NCI-H510A (cell line): ENCODE measurements around the gene MTARC1.

ENCODE experiments used
- DNase-seq: peaks from one replicate; lab custom pipeline; 2025; lab: John Stamatoyannopoulos, UW

Gene MTARC1

GRCh38 chr1:220806408-220806807, 19.7 kb downstream of the MTARC1 start:
- DNase-seq: no peak

DNA sequence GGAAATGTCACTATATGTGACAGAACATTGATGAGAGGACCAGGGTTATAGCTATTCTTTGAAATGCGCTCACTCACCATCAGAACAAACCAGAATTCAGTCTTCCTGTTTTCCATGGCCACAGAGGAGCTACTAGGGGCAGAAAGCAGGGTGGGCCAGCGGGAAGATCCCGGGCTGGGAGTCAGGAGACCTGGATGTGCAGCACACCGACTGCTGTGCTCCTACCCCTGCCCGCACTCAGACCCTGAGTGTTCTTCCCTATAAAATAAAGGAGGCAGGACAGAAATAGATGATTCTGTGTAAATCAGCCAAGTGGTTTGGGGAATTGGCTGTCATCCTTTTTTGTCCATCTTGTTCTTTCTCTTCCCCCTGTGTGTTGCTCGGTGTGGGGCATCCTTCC, 21.0 kb downstream of the MTARC1 start:
- no peak for DNase-seq

DNA sequence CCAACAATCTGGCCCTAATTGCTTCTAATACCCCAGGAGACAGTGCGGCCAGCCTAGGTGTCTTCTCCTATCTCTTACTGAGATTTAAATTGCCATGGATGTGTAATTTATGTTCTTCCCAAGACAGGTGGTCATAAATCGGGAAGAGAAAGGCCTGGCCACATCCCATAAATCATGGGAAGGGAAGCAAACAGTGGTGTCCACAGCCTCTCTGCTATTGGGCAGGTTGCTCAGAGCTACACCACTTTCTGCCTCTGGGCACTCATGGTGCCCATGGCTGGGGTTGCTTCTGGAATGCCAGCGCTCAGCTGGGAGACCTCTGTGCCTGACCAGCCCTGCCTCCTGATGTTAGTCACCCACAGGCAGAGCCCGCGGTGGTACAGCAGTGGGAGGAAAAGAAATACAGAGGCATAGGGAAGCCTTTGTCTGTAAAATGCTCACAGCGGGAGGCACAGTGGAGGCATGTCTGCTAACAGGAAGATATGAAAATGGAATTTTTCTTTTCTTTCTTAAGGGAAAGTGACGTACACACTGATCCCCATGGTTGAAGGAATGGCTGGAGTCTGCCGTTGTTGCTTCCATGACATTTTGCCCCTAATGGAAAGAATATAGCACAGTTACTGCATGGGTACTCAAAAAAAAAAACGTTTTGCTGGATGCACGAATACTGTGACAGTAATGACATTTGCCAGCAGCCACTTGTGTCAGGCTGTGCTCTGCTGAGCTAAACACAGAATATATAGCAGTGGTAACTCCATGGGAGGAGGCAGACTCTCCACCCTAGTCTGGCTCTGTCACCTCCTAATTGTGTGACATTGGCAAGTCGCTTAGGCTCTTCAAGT, 21.9 kb downstream of the MTARC1 start:
- DNase-seq: no peak

DNA sequence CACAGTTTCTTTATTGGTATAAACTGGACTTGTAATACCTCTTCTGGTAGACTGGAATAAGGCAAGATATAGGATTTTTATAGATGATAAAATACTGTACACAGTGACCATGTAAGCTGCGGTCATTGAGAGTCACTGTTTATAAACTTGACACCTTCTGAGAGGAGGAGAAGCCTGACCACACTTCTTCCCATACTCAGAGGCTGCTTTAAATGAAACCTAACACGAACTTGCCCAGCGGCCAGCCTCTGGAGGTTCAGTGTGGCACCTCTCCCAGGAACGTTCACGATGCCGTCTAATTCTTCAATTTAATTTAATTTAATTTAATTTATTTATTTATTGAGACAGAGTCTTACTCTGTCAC, 22.5 kb downstream of the MTARC1 start:
- DNase-seq: no peak

GRCh38 chr1:220809704-220810103, 23.0 kb downstream of the MTARC1 start:
- DNase-seq: no peak

GRCh38 chr1:220810179-220810653, 23.5 kb downstream of the MTARC1 start:
- peak; percentile 17 for DNase-seq

DNA sequence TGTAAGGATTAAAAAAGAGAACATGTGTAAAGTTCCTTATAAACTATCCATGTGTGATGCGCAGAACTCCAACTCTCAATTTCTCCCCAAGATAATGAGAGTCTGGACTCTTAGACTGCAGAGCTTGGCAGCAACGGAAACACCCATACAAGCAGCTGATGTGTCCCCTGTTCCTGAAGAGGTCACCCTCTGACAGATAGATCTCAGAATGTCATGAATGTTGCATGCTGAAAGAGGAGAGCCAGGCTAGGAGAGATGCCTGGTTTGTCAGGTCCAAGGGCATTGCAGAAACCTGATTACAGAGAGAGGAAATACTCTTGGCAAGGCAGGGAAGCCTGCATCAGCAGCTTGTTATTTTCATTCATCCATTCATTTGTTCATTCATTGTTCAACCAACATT, 24.2 kb downstream of the MTARC1 start:
- no peak for DNase-seq

DNA sequence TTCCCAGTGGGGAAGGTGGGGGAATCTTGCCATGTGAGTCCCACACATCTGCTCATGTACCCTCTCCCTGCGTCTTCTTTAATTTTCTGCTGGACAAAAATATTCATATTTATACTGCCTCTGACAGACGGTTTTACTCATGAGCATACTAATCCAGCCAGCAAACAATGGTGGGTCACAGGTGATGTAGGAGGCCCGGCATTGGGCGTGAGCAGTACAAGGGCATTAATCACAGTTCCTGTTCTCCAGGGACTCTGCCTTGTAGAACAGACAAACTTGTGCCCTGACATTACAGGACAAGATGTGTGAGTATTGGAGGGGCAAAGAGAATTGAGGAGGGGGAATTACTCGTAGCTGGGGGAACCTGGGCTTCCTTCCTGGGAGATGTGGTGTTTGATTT, 25.0 kb downstream of the MTARC1 start:
- DNase-seq: no peak

- DNase-seq: no peak
Observed at GRCh38 chr1:220812308-220812707, 25.6 kb downstream of the MTARC1 start.

- no peak for DNase-seq
Observed at GRCh38 chr1:220813013-220813412, 26.3 kb downstream of the MTARC1 start.

DNA sequence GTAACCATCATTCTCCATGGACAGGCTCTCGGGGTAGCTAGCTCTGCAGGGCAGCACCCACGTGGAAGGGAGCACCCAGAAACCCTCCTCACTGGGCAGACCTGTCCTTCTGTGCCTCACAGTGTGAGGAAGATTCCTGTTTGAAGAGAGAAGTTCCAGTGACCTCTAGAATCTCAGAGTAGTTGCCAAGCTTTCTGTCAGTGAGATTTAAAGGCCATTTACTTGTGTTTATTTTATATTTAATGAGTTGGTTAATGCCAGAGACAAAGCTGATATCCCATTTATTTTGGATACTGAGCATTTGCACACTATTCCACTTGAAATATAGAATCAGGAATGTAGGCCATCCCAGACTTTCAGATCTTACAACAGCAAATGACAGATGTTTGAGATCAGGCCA, 28.7 kb downstream of the MTARC1 start:
- no peak for DNase-seq

GRCh38 chr1:220817907-220818306, 31.2 kb downstream of the MTARC1 start:
- no peak for DNase-seq

DNA sequence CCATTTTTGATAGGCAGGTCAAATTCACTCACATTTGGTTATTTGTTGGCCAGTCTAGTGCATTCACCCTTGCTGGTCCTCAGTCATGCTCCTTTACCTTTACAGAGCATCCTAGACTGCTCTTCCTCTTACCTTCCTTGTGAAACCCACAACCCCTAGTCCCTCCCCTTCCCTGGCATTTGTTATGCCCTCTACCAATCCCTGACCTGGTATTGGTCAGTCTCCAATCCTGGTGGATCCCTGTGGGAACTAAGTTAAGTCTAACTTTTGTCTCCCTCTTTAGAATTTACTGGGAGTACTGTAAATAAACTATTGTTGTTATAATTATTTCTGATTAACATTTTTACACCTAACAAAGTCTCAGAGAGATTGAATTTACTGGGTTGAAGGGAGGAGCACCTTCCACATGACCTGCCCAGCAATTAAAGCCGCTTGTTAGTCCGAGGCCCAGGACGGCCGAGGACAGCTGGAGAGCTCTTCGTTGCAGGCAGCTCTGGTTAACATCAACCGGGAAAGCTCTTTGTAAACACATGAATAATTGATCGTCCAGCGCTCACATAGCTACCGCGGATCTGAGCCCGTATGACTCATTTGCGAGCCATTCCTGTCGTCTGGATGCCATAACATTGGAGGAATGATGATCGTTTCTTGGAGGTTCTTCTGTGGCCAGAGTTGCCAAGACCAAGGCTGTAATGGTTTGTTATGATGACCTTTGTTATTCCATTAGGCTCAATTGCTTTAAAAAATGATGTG, 31.9 kb downstream of the MTARC1 start:
- no peak for DNase-seq

- DNase-seq: no peak
Observed at GRCh38 chr1:220819467-220820026, 32.8 kb downstream of the MTARC1 start.

GRCh38 chr1:220824031-220824989, 37.6 kb downstream of the MTARC1 start:
- DNase-seq: no peak

- no peak for DNase-seq
Observed at GRCh38 chr1:220825819-220826551, 39.3 kb downstream of the MTARC1 start.

DNA sequence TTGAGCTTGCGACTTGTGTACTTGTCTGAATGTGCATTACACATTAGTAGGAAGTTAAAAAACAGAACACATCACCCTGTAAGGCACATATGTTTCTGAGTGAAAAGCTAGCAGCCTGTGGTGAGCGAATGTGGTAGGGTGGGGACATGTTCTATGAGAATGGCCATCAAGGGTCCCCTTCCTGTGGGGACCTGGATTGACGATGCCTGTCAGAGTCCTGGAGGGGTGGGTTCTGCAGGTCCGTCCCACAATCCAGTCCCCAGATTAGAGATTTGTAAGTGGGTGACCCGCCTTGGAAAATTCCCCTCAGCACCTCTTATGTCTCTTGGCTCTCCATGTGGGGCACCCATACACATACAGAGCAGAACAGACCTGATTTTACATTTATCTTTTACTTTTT, 40.0 kb downstream of the MTARC1 start:
- no peak for DNase-seq

DNA sequence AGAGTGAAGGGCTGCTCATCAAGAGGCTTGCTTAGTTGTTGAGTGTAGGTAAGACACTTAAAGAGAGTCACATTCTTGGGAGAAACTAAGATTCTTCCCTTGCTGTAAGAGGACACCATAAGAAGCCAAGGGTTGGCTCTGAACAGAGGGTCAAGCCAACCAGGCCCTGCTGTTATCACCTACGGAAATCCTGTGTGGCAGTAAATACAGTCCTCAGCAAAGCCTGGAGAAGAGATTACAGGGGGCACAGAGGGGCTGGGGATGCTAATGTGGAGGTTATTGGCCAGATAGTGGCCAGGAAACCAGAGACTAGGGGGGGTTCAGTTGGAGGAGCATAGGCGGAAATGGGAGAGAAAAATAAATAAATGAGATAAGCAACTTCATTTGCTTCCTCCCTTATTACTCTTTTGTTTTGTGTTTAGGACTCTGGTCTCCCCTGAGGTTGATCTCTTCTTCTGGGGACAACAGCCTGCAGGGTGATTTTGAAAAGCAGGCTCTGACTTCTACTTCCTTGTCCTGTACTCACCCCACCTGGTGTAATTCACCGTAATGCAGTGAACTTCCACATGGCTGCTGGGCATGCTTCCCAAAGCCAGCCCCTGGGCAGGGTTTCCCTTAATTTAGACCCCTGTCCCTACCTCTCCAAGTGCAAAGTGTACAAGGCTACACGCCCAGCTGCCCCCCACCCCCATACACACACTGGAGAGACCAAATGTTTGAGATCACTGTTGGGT, 40.9 kb downstream of the MTARC1 start:
- DNase-seq: no peak

DNA sequence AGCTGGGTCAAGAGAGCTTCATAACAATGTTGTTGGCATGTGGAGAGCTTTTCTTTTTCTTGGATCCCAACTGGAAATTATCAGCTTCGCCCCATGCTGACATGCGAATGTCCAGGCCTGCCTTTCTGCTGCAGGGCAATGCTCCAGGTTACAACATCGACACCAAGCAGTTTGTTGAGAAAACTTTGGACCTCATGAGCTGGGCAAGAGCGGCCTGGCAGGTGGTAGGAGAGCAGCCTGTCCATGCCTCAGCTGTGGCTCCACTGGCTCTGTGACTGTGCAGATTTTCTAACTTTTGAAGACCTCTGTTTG, 41.4 kb downstream of the MTARC1 start:
- DNase-seq: no peak

GRCh38 chr1:220828950-220829586, 42.4 kb downstream of the MTARC1 start:
- DNase-seq: no peak
